GM21381 (cell line): Measurements from ENCODE around the gene GABRA5.
"Not testable (repeated sequence)": the region's sequence is repeated elsewhere in the genome, so short reads cannot be mapped to it uniquely, and the experiment has no call there.

Experiments used
- ATAC-seq: cut with Tn5 transposase; IDR thresholded peaks from one replicate; pipeline ENCODE4 v1.9.1; 2021; ENCODE audit warnings: mild to moderate bottlenecking, moderate library complexity; ENCODE audit not compliant: unreplicated experiment

The GABRA5 gene

GRCh38 chr15:26875476-26875850 is 8.6 kb downstream of the GABRA5 start:
- ATAC-seq, result no peak

DNA sequence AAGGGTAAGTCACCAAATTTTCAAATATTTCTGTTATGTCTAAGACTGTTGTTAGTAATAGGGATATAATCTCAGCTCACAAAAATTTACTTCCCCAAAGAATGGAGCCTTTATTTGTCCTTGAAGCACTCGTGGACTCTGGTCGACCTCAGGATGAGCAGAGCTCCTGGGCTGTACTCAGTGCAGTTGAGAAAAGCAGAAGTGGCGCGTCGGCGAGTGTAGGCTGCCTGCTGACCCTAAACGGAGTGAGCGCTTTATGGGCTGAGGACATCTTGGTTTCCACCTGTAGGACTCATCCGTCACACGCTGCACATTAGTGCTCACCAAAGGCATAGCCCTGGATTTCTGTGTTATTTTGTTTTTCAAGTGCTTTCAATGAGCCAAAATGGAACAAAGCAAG is 11.0 kb downstream of the GABRA5 start:
- no peak for ATAC-seq

GRCh38 chr15:26879706-26880105 is 12.8 kb downstream of the GABRA5 start:
- ATAC-seq, result no peak

DNA sequence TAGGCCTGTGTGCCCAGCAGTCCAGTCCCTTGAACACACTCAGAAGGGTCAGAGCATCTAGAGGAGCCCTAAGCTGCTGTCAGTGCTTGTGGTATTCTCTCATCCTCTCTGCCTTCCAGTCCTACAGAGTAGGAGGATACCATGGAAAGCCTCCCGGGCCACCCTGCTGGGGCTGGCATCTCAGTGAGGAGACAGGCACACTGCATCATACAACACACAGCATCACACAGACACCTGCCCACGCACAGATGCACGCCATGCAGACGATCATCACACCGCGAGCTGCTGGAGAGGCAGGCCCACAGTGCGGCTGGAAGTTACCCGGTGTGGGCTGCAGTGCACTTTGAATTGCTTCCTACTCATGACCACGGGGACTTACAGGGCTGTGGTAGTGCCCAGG is 15.2 kb downstream of the GABRA5 start:
- ATAC-seq, result no peak

DNA sequence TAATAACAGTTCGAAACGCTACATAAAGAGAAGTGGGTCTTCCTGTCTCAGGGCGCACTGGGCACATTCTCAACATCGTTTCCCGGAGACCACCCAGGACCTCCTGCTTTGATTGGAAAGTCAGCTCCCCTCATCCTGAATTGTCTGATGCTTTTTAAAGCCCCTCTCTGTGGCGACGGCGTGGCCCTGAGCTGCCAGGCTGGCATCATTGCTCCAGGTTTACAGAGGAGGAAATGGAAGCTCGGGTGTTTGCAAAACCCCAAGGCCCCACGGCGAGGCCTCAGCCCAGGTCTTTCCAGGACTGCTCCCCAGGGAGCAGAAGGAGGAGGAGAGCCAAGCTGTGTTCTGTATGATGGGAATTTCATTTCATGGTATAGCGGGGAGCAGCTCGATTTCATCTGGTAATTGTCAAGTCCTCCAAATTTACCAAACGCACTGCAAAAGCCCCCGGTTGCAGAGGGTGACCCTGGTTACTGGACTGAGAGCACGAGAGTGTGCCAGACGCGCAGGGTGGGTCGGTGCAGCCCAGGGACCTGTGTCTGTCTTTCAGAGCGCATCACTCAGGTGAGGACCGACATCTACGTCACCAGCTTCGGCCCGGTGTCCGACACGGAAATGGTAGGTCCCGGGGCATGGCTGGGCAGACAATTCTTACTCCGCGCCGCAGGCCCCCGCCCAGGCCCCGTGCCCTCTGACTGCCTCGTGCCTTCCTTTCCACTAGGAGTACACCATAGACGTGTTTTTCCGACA is 15.9 kb downstream of the GABRA5 start:
- no peak for ATAC-seq

DNA sequence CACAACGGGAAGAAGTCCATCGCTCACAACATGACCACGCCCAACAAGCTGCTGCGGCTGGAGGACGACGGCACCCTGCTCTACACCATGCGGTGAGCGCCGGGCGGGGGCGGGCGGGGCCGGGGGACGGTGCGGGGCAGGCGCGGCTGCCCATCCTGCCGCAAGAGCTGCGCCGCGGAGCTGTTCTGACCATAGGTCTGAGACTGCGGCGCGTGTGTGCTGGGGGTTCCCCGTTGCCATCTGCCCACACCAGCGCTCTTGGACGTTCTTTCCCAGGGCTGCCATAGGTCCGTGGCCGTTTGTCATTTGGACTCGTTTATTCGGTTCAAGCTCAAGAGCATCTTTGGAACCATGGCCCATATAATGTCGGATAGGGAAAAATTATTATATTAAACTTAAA is 16.6 kb downstream of the GABRA5 start:
- no peak for ATAC-seq

DNA sequence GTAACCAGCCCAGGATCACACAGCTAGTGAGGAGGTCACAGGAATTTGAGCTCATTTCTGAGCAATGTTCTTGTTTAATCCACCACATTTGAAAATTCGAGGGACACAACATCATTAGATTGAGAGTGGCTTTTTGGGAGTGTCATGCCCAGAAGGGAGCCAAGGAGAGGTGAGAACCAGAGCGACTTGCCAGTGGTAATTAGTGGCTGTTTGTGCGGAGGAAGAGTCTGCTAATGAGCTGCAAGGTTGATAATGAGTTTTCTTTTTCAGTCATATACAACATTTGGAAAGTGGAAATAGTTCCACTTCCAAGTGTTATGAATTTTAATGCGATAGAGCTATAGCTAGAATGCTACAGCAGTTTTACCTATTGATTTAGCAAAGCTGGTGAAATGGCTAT is 19.7 kb downstream of the GABRA5 start:
- no peak for ATAC-seq

GRCh38 chr15:26887926-26888666 is 21.2 kb downstream of the GABRA5 start:
- ATAC-seq, result no peak

GRCh38 chr15:26888761-26889160 is 21.9 kb downstream of the GABRA5 start:
- ATAC-seq, result no peak

GRCh38 chr15:26889298-26889898 is 22.5 kb downstream of the GABRA5 start:
- ATAC-seq, result no peak

DNA sequence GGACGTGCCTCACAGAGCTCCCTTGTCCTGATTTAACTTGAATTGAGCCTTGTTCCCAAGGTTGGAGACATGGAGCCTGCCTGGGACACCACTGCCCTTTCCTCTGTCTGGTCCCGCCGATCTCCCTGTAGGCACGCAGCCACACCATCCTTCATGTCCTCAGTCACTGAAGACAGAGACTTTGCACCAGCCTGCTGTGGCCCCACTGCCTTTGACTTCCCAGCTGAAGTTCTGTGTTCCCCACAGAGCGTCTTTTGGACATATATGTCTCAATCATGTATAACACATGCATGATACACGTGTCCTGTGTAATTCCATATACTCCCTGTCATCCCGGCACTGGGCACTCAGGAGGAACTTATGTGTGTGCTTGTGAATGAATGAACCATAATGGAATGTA is 23.6 kb downstream of the GABRA5 start:
- no peak for ATAC-seq

GRCh38 chr15:26890988-26891387 is 24.1 kb downstream of the GABRA5 start:
- ATAC-seq, result no peak

DNA sequence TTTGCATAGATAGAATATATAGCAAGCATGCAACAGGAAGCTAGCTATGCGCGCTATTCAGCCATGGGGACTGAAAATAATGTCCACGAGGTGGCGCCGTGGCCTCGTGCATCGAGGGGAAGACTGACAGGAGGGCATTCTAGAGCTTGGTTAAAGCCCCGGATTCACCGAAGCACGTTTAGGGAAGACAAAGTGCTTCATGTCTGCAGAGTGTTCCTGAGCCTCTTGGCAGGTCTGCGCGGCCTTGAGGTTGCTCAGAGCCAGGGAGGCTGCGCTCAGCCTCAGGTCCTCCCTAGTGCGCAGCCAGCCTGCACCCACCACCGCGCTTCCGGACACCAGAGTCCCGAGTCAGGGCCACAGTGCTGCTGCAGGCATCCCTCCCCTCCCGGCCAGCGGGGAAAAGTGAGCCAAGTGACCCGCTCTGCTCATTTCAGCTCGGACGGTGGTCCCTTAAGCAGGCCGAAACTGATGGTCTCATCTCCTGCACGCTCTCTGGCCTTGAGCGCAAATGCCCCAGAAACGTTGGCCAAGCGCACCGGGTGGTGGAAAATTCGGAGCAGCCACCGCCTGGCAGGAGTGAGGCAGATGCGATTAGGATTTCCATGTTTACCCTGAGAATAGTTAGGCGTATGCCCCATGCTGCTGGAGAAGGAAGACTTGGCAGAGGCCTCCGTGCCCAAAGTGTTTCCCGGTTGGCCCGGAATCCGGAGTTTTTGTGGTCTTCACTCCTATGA is 24.8 kb downstream of the GABRA5 start:
- ATAC-seq, result no peak

DNA sequence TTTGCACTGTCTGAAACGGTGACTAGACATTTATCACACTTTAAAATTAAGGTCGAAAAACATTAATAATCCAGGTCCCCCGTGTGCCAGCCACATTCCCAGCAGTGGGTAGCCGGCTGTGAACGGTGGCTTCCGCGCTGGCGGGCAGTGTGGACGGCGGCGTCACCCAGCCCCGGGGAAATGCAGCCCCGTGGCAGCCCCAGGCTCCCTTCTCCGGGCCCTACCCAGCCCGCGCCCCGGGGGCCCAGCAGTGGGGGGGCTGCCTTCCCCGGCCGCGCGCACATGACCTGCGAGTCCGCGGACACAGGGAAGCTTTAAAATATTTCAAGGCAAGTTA is 25.3 kb downstream of the GABRA5 start:
- ATAC-seq, result no peak

- no peak for ATAC-seq
Observed at GRCh38 chr15:26892678-26893077, 25.8 kb downstream of the GABRA5 start.

DNA sequence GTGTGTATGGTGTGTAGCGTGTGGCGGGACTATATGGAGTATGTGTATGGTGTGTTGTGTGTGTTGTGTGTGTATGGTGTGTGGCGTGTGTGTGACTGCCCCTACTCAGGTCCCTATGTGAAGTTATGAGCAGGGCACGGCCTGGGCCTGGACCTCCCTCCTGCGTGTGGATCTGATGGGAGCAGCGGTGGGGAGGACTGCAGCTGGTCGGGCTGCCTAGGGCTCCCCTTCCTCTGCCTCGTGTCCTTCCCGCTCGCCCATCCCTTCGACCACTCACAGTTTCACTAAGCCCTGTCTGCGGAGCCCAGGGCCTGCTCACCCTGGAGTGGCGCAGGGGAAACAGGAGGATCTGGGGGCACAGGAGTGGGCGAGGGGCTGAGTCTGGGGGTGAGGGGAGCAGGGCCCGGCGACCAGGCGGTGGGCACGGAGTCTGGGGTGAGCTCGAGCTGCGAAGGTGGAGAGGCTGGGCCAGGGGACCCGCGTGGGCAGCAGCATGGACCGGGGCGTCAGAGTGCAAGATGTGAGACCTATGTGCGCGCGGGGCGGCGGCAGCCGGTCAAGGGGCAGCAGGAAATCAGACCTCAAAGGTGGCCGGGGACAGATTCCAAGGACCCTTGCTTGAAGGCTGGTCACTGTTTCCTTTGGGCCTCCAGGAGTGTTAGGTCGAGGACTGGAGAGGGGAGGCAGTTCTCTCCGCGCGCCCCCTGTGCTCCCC is 26.6 kb downstream of the GABRA5 start:
- ATAC-seq, result no peak

DNA sequence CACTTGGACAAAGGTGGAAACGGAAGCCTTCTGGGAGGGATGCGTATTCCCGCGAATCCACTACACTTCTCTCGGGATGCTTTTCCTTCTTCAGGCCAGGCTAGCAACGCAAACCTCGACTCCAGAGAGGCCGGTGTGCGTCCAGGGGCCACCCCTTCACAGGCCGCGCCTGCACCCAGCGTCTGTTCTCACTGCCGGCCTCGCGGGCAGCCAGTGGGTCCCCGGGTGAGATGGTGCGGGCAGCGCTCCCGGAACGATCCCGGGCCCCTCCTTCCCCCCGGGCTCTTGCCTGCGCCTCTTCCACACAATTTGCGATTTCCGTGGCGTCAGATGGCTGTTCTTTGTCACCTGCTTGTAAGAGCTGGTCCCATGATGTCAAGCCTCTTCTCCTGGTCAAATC is 27.3 kb downstream of the GABRA5 start:
- ATAC-seq, result no peak

GRCh38 chr15:26895346-26895745 is 28.5 kb downstream of the GABRA5 start:
- not testable (repeated sequence) for ATAC-seq

GRCh38 chr15:26899658-26900057 is 32.8 kb downstream of the GABRA5 start:
- no peak for ATAC-seq

GRCh38 chr15:26901041-26901440 is 34.2 kb downstream of the GABRA5 start:
- no peak for ATAC-seq

DNA sequence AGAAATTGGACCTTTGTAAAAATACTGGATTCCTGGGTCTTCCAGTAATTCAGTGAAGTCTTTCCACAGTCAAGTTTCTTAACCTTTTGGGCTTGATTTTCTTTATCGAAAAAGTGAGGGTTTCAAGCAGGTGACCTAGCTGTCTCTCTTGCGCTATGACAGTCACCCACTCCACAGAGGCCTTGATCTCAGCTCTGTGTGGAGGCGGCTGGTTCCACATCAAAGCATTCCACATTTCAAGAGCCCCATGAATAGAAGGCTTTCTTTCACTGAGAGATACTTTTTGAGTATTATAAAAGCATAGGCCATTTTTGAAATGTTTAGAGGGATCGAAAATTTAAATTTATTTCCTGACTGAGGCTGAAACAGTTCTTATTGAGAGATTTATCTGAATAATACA is 43.9 kb downstream of the GABRA5 start:
- no peak for ATAC-seq
